Aorta (tissue), 5 donors: ENCODE measurements around the gene VWA2. TPM values are rescaled to one million over a fixed set of nuclear protein-coding genes. Genes with fewer than 3 reads are reported as not detected.

Source experiments
- ATAC-seq: fragments of 200-7000 bp; cut with Tn5 transposase; one replicate; pipeline ENCODE4 v1.9.1; 2022; ENCODE audit warnings: moderate library complexity; ENCODE audit not compliant: low FRiP score
- DNase-seq, 2 donors: peaks; one replicate each; pipeline ENCODE4 v3.0.0-alpha.2; 2020
- H3K27ac ChIP-seq, 2 donors: one replicate each; pipeline ENCODE4 v1.5.1; 2013; ENCODE audit warnings: low read length in 2 of 2, mild to moderate bottlenecking in 2 of 2, moderate library complexity in 2 of 2, control low read depth in 1 of 2, inconsistent platforms in 1 of 2, low read depth in 1 of 2
- H3K27me3 ChIP-seq, 2 donors: one replicate each; pipeline ENCODE4 v1.6.1; 2013; ENCODE audit warnings: control low read depth in 1 of 2, low read length in 1 of 2, mild to moderate bottlenecking in 1 of 2, moderate library complexity in 1 of 2; ENCODE audit not compliant: insufficient read depth in 2 of 2, control insufficient read depth in 1 of 2
- H3K36me3 ChIP-seq, 2 donors: one replicate each; pipeline ENCODE4 v1.6.1; 2013; ENCODE audit warnings: control low read depth in 1 of 2, low read length in 1 of 2, mild to moderate bottlenecking in 1 of 2; ENCODE audit not compliant: insufficient read depth in 2 of 2, control insufficient read depth in 1 of 2
- H3K4me1 ChIP-seq, 2 donors: one replicate each; pipeline ENCODE4 v1.6.1; 2013; ENCODE audit warnings: low read length in 2 of 2, control low read depth in 1 of 2, mild to moderate bottlenecking in 1 of 2, moderate library complexity in 1 of 2; ENCODE audit not compliant: insufficient read depth in 2 of 2, control insufficient read depth in 1 of 2
- H3K4me3 ChIP-seq, 2 donors: one replicate each; pipeline ENCODE4 v1.5.1; 2013; ENCODE audit warnings: low read length in 2 of 2, control low read depth in 1 of 2, mild to moderate bottlenecking in 1 of 2
- H3K9me3 ChIP-seq: one replicate; pipeline ENCODE4 v1.6.1; 2013; ENCODE audit warnings: mild to moderate bottlenecking, low read length; ENCODE audit not compliant: control insufficient read depth
- WGBS, 2 donors: extraction: QIAGEN DNeasy Blood & Tissue Kit; methylation state at CpG; one replicate each; pipeline ENCODE4 v1.1.7; 2013; 5-methylcytosine and 5-hydroxymethylcytosine counted together
- intact Hi-C, 2 donors: fragments of 100-400 bp; cut with DNase I; formaldehyde crosslinking; loops; one replicate each; pipeline versions ENCODE4 v1.14.2 to v1.15.0; 2022
- polyA plus RNA-seq, 2 donors: library from polyadenylated mRNA; stranded (reverse); fragments of 200-250 nt; gene quantifications; one replicate each; pipeline ENCODE4 v1.2.3, GENCODE V29; 2013
- total RNA-seq, 2 donors: library from RNA; stranded (reverse); fragmentation: NEBNext Ultra II Directional; extraction: Animal tissue kit (Norgen Biotek cat#: 25700); gene quantifications; one replicate each; pipeline ENCODE4 v1.2.1, GENCODE V29; 2021
- donor health status: healthy with polysubstance abuse.
- donor health status: Bipolar disorder and iron deficiency.
- donor health status: DM: no; HTN: no; CAD: no.
- donor health status: DM: no; HTN: no; CAD: no.
- donor health status: DM: yes; HTN: yes; CAD: no.

The VWA2 gene
- total and polyA plus RNA-seq, 4 donors = 0.13 to 0.45 TPM; not detected in 2

- no peak overlapping the region for H3K4me3 ChIP-seq
- H3K27ac ChIP-seq = no peak overlapping the region
- DNase-seq = peak in 1 of 2 donors; percentile 37
- H3K27me3 ChIP-seq = no peaks in the 10 kb centered on the region
- ATAC-seq = no peak
- whole genome bisulfite sequencing, 2 donors = 30 to 32% methylated on average over 9 of the region's 9 CpGs
- no peaks in the 10 kb centered on the region for H3K36me3 ChIP-seq
- H3K4me1 ChIP-seq = no peaks in the 10 kb centered on the region
- no peaks in the 10 kb centered on the region for H3K9me3 ChIP-seq
- intact Hi-C loops = loop anchor here in 1 of 2 donors (10.0 kb wide), 1 partner anchor 216 kb away; no protein-coding TSS in a partner anchor
These were observed 69.7 kb downstream of the VWA2 start for GRCh38 chr10:114308531-114309363.

DNA sequence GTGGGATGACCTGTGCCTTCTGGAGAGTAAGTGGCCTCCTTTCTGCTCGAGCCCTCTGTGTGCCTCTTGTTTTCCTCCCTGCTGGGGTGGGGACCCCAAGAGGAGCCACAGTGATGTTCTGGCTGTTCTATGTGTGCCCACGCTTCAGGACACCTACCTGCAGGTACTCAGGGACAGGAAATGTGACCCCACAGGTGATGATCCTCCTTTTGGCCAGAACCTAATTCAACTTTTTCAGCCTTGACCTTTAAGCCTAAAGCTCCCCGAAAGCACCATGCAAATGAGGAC lies 70.3 kb downstream of the VWA2 start:
- H3K27me3 ChIP-seq = no peaks in the 10 kb centered on the region
- no peak overlapping the region for H3K4me3 ChIP-seq
- no peaks in the 10 kb centered on the region for H3K4me1 ChIP-seq
- intact Hi-C loops = loop anchor here in 1 of 2 donors (10.0 kb wide), 1 partner anchor 215 kb away; no protein-coding TSS in a partner anchor
- DNase-seq (peak in 1 of 2 donors; percentile 26), ATAC-seq (no peak)
- H3K36me3 ChIP-seq = no peaks in the 10 kb centered on the region
- WGBS, 2 donors = 84 to 87% methylated on average over 3 of the region's 3 CpGs
- no peak overlapping the region for H3K27ac ChIP-seq
- no peaks in the 10 kb centered on the region for H3K9me3 ChIP-seq

- DNase-seq = peak in 1 of 2 donors; percentile 70
- H3K4me1 ChIP-seq = no peaks in the 10 kb centered on the region
These were observed 71.3 kb downstream of the VWA2 start for GRCh38 chr10:114310346-114310745.

DNA sequence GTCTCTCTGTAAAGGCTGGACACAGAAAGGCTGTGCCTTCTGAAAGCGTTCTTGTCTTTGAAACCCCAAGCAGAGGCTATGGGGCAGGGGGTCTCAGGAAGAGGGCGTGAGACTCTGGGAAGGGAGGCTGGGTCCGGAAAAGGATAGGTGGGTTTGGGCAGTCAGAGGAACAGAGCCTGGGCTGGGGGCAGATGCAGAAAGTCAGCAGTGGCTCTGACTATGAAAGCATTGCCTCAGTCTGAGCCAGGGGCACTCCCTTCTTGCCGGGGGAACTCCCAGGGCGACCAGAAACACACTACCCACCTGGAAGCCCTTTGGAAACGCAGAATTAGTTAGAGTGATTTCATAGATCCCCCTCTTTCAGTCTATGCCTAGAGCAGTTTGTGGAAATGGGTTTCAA lies 72.0 kb downstream of the VWA2 start:
- ATAC-seq (no peak), DNase-seq (no peak)
- intact Hi-C loops = no loop called here
- H3K4me3 ChIP-seq = no peak overlapping the region
- H3K4me1 ChIP-seq = no peaks in the 10 kb centered on the region
- H3K9me3 ChIP-seq = no peaks in the 10 kb centered on the region
- no peak overlapping the region for H3K27ac ChIP-seq
- WGBS, 2 donors = 78% methylated on average over 6 of the region's 6 CpGs
- H3K36me3 ChIP-seq = no peaks in the 10 kb centered on the region
- H3K27me3 ChIP-seq = no peaks in the 10 kb centered on the region

More at GRCh38 chr10:114310346-114310745, 71.3 kb downstream of the VWA2 start:
- no peaks in the 10 kb centered on the region for H3K27me3 ChIP-seq
- H3K4me3 ChIP-seq = no peak overlapping the region
- H3K9me3 ChIP-seq = no peaks in the 10 kb centered on the region
- H3K36me3 ChIP-seq = no peaks in the 10 kb centered on the region
- no peak for ATAC-seq
- no peak overlapping the region for H3K27ac ChIP-seq
- intact Hi-C loops = no loop called here
- 93 to 95% methylated on average over 10 of the region's 10 CpGs for WGBS, 2 donors

GRCh38 chr10:114311496-114312209 lies 72.6 kb downstream of the VWA2 start:
- WGBS, 2 donors = 88 to 89% methylated on average over 13 of the region's 13 CpGs
- Histone ChIP-seq H3K9me3 (no peaks in the 10 kb centered on the region), H3K27ac (no peak overlapping the region), H3K4me3 (no peak overlapping the region), H3K36me3 (no peaks in the 10 kb centered on the region), H3K27me3 (no peaks in the 10 kb centered on the region), H3K4me1 (no peaks in the 10 kb centered on the region)
- intact Hi-C loops = no loop called here
- ATAC-seq = no peak
- DNase-seq = peak in 1 of 2 donors; percentile 49

DNA sequence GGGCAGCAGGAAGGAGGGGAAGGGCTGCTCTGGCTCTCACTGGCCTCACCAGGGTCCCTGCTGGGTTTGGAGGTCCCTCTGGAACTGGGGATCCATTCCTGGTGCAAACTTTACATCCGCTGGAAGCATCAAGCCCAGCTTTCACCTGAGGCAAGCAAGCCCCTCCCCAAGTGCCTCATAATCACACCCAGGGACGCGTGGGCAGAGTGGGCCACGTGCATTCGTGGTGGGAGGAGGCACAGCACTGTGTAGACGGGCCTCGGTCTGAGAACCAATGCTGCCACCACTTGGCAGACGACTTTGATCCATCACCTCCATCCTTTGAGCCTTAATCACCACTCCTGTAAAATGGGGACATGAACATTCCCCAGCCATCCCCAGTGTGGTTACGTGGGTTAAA lies 74.1 kb downstream of the VWA2 start:
- WGBS, 2 donors = 96 to 98% methylated on average over 9 of the region's 9 CpGs
- H3K4me3 ChIP-seq = no peak overlapping the region
- no peaks in the 10 kb centered on the region for H3K36me3 ChIP-seq
- intact Hi-C loops = no loop called here
- no peaks in the 10 kb centered on the region for H3K9me3 ChIP-seq
- peak in 1 of 2 donors; percentile 43 for DNase-seq
- no peaks in the 10 kb centered on the region for H3K27me3 ChIP-seq
- no peaks in the 10 kb centered on the region for H3K4me1 ChIP-seq
- no peak for ATAC-seq
- H3K27ac ChIP-seq = no peak overlapping the region

DNA sequence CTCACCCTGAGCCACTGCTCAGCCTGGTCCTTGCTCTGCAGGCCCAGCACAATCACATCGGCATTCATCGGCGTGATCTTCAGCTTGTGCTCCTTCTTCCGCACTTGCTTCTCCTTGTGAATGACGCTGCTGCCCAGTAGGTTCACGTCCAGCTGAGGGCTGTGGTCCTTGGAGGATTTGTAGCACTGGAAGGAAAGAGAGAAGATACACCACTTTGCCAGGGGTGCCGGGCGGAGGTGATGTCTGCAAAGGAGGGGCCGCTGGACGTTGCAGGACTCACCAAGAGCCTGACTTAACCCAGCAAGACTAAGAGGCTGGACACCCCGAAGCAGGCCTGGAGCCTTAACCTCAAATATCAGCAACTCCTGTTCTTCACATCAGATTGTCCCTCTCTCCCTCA lies 74.8 kb downstream of the VWA2 start:
- Histone ChIP-seq H3K27ac (no peak overlapping the region), H3K36me3 (no peaks in the 10 kb centered on the region), H3K27me3 (no peaks in the 10 kb centered on the region), H3K4me1 (no peaks in the 10 kb centered on the region), H3K4me3 (no peak overlapping the region), H3K9me3 (no peaks in the 10 kb centered on the region)
- intact Hi-C loops = no loop called here
- 86 to 87% methylated on average over 11 of the region's 11 CpGs for WGBS, 2 donors
- DNase-seq (peak in 1 of 2 donors; percentile 71), ATAC-seq (no peak)

- ATAC-seq (no peak), DNase-seq (peak in 1 of 2 donors; percentile 66)
- no peak overlapping the region for H3K4me3 ChIP-seq
- 94 to 95% methylated on average over 22 of the region's 22 CpGs for WGBS, 2 donors
- H3K27me3 ChIP-seq = no peaks in the 10 kb centered on the region
- no peaks in the 10 kb centered on the region for H3K36me3 ChIP-seq
- H3K4me1 ChIP-seq = no peaks in the 10 kb centered on the region
- intact Hi-C loops = no loop called here
- no peaks in the 10 kb centered on the region for H3K9me3 ChIP-seq
- H3K27ac ChIP-seq = no peak overlapping the region
These were observed 76.7 kb downstream of the VWA2 start for GRCh38 chr10:114315566-114316420.
